ENCODE measurements around the gene RABAC1.

The RABAC1 gene

DNA sequence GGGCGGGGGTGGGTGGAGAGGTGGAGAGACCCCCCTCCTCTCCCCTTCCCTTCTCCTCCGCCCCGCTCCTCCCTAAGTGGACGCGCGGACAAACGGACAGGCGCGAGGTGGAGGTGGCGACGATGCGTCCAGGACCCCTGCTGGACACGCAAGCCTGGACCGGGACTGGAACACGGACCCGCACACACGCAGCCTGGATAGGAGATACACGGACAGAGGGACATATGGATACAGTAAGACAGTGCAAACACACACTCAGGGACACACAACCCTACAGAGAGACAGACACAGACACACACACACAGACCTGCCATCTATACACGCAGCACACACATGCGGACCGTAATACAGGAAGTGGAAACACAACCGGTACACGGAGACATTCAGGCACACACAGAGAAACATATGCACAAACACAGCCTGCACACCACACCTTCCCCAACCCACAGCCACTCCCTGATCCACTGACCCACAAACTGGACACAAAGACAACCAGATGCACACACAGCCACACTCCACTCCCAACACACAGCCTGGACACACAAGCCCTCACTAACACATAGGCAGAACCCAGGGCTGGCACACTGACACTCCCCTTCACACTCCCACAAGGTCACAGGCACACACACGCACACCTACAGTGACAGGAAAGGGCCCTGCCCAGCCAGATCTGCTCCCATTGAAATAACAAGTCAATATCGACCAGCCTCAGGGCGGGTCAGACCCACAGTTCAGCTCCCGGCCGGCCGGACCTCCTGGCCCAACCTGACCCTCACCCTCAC, 30.2 kb downstream of the RABAC1 start:
- DNase-seq (ENCODE audit: low read depth in 3 of 3) = no peak

- no peak for DNase-seq (ENCODE audit: low read depth in 3 of 3)
Observed at GRCh38 chr19:41928221-41928683, 30.9 kb downstream of the RABAC1 start, which contains the start of gene ERFL. Gene ERFL (minus strand): TSS chr19:41928449. CDS start chr19:41912919, 15,530 bp downstream.

GRCh38 chr19:41927497-41928192, 31.5 kb downstream of the RABAC1 start:
- DNase-seq (ENCODE audit: low read depth in 3 of 3) = no peak

DNA sequence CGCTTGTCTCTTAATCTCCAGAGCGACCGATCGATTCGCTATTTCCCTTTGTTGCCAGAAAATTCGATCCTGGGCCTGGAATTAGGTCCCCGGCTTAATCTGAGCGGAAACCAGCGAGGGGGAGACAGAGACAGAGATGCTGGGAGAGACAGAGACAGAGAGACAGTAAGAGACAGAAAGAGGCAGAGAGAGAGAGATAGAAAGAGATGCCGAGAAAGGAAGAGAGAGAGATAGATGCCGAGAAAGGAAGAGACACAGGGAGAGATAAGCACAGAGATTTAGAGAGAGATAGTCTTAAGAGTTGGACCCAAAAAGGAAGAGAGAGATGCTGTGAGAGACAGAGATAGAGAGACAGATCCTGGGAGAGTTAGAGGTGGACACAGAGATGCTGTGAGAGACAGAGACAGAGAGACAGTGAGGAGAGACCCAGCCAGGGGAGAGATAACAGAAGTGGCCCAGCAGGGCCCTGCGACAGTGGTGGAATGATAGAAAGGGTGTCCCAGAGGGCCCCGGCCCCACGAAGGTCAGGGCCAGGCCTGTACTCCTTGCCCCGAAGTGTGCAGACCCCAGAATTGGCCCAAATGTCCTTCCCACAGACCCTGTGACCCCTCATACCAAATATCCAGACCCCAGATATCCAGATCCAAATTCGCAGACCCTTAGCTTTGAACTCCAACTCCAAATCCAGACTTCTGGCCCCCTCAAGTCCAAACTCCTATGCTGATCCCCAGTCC, 32.2 kb downstream of the RABAC1 start:
- DNase-seq (ENCODE audit: low read depth in 3 of 3) = no peak

- no peak for DNase-seq (ENCODE audit: low read depth in 3 of 3)
Observed at GRCh38 chr19:41926028-41926762, 32.9 kb downstream of the RABAC1 start.

DNA sequence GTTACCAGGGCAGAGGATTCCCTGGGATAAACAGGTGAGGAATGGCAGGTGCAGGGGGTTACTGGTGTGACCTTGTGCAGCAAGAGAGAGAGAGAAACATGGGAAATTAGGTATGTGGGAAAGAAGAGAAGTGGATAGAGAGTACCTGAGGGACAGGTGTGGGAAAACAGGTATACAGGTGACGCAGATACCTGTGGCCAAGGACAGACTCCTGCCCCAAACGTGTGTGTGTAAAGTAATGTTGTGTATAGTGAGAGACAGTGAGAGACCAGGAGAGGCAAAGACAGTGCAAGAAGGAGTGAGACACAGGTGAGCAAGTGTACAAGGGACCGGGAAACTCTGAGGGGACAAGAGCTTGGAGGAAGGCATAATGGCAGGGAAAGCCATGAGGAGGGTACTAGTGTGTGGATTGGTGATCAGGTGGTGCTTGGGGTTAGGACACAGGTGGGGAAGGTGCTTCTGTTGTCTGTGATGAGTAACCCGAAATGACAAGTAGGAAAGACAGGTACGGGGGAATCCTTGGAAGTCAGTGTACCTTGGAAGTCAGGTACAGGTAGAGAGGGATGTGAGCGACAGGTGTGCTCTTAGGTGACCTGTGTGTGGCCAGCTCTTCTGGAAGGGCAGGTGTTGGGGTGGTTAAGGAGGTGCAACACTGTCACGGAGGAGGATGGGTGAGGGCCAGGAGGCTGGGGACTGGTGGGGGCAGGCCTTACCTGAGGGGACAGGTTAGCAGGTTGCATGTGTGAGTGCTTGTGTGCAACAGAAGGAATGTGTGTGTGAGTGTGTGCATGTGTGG, 33.7 kb downstream of the RABAC1 start:
- no peak for DNase-seq (ENCODE audit: low read depth in 3 of 3)

DNA sequence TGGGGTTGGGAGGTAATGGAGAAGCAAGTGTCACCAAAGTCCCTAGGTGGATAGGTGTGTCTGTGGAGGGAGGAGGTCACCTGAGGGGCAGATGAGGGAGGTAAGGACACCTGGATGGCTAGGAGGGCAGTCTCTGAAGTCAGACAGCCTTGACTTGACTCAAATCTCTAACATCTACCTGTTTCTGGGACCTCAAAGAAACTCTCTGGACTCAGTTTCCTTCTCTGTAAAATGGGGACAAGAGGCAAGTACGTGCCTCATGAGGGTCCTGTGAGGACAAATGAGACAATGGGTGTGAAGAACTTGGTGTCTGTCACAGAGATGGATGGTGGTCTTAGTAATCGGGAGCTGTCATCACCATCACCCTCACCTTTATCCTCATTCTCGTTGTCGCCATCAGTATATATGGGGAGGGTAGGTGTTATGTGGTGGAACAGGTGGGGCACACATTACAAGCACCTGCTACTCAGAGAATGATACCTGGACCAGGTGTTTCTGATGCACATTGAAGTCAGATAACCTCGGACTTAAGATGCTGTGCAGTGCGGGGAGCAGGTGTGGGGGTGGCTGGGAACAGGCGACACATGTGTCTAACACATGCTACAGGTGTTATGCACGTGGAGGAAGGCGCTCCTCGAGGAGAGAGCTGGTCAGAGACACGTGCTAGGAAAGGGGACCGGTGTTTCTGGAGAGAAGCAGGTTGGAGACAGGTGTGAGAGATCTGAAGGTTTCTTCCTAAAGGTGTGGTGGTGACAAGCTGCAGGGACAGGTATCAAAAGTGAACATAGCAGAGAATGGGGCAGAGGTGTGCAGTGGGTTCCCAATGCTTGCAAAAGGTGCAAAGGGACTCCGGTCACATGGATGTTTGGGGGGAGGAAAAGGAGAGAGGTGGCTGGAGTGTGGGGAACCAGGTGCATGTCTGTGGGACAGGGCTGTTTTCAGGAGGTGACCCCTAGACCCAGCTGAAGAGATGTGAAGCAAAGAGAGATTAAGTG, 34.7 kb downstream of the RABAC1 start:
- no peak for DNase-seq (ENCODE audit: low read depth in 3 of 3)

GRCh38 chr19:41923045-41923788, 35.9 kb downstream of the RABAC1 start:
- no peak for DNase-seq (ENCODE audit: low read depth in 3 of 3)

- DNase-seq (ENCODE audit: low read depth in 3 of 3) = no peak
Observed at GRCh38 chr19:41922585-41922984, 36.5 kb downstream of the RABAC1 start.

GRCh38 chr19:41921577-41922576, 37.2 kb downstream of the RABAC1 start:
- no peak for DNase-seq (ENCODE audit: low read depth in 3 of 3)

GRCh38 chr19:41920882-41921576, 38.1 kb downstream of the RABAC1 start:
- no peak for DNase-seq (ENCODE audit: low read depth in 3 of 3)

DNA sequence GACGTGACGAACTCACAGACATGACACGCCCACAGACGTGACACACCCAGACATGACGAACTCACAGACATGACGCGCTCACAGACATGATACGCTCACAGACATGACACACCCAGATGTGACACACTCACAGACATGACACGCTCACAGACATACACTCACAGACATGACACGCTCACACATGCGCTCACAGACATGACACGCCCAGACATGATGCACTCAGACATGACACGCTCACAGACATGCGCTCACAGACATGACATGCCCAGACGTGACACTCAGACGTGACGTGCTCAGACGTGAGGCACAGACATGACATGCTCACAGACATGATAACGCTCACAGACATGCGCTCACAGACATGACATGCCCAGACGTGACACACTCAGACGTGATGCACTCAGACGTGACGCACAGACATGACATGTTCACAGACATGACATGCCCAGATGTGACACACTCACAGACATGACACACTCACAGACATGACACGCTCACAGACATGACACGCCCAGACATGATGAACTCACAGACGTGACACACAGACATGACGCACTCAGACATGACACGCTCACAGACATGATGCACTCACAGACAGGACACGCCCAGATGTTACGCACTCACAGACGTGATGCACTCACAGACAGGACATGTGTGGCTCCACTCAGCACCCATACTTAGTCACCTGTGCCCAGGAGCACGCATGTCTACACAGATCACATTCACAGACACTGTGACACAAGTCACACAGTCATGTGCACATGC, 39.0 kb downstream of the RABAC1 start:
- DNase-seq (ENCODE audit: low read depth in 3 of 3) = no peak

- DNase-seq (ENCODE audit: low read depth in 3 of 3) = no peak
Observed at GRCh38 chr19:41918653-41919244, 40.4 kb downstream of the RABAC1 start.

GRCh38 chr19:41918095-41918494, 41.0 kb downstream of the RABAC1 start:
- DNase-seq (ENCODE audit: low read depth in 3 of 3) = no peak

DNA sequence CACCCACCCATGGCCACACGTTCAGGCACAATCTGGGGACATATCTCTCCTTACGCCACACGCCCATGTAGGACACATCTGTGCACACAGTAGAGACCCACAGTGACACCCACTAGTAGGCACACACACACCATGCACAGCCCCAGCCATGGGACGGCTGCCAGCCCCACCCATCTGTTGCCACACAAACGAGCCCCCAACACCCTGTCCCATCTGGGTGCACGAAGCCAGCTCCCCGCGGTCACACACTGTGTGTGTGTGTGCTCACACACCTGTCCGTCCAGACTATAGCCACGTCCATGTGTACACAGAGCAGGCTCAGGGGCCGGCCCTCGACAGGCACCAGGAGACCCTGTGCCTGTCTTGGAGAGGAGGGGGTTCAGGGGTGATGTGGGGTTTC, 41.4 kb downstream of the RABAC1 start:
- DNase-seq (ENCODE audit: low read depth in 3 of 3) = no peak
